HCT116 (cell line): ENCODE measurements around the gene PLD5. TPM values are rescaled to one million over a fixed set of nuclear protein-coding genes. Genes with fewer than 3 reads are reported as not detected.

Source experiments
- ATAC-seq: fragments of 200-7000 bp; cut with Tn5 transposase; 2 replicates; pipeline ENCODE4 v1.9.1; 2020; ENCODE audit warnings: mild to moderate bottlenecking, moderate library complexity
- BruUV-seq: library from RNA; stranded (reverse); fragments of 400-500 nt; replicated peaks from 2 replicates; lab custom pipeline; 2021; lab: Mats Ljungman, UMichigan
- CTCF ChIA-PET: fragments of 300-600 bp; sonication (Branson Sonifier 250); formaldehyde crosslinking; loops from one replicate; lab custom pipeline; 2021; ENCODE audit warnings: antibody characterized with exemption; lab: Charles Lee
- POLR2A ChIA-PET: fragments of 300-600, 350-600 bp; sonication (Branson Sonifier 250); formaldehyde crosslinking; loops from one replicate; lab custom pipeline; 2021; ENCODE audit warnings: antibody characterized with exemption; lab: Charles Lee
- RAD21 ChIA-PET, 2 experiments: fragments of 300-600 bp; sonication (Branson Sonifier 250); formaldehyde crosslinking; loops; one replicate each; lab custom pipeline; 2023; ENCODE audit warnings: low total read pairs in 2 of 2; ENCODE audit not compliant: uncharacterized antibody in 2 of 2, unreplicated experiment in 2 of 2, low non-redundant PET in 1 of 2; lab: Charles Lee
- DNase-seq: peaks from one replicate; pipeline ENCODE4 v3.0.0-alpha.2; 2010; ENCODE audit warnings: low read depth, low spot score
- H2AFZ ChIP-seq: fragments of 200-600 bp; shearing (Covaris generic), sonication (generic); 2 replicates; pipeline ENCODE4 v1.6.1; 2017; ENCODE audit warnings: low read depth, mixed run types, mixed read lengths, antibody characterized with exemption, low read length; ENCODE audit not compliant: poor library complexity, severe bottlenecking
- H3K27ac ChIP-seq: 2 replicates; pipeline ENCODE4 v1.5.1; 2012; ENCODE audit warnings: low read depth, low read length
- H3K27me3 ChIP-seq: fragments of 200-600 bp; sonication (generic); 2 replicates; pipeline ENCODE4 v1.6.1; 2016; ENCODE audit warnings: mixed run types, low read length, mixed read lengths; ENCODE audit not compliant: insufficient read depth
- H3K36me3 ChIP-seq, 2 experiments: fragments of 200-500 bp in 1 of 2; fragments of 200-600 bp in 1 of 2; sonication (Bioruptor generic) in 1 of 2; sonication (generic) in 1 of 2; 2 replicates each; pipeline versions ENCODE4 v1.5.1 to v1.6.1; 2014 to 2016; ENCODE audit warnings: low read length in 2 of 2, inconsistent platforms in 1 of 2, mixed read lengths in 1 of 2, mixed run types in 1 of 2; ENCODE audit not compliant: insufficient read depth in 2 of 2, control insufficient read depth in 1 of 2
- H3K4me1 ChIP-seq, 2 experiments: fragments of 200-600 bp in 1 of 2; sonication (generic) in 1 of 2; 2 replicates each; pipeline versions ENCODE4 v1.5.1 to v1.6.1; 2012 to 2017; ENCODE audit warnings: low read length in 2 of 2, inconsistent platforms in 1 of 2, mild to moderate bottlenecking in 1 of 2, mixed read lengths in 1 of 2, mixed run types in 1 of 2, moderate library complexity in 1 of 2; ENCODE audit not compliant: insufficient read depth in 2 of 2, control insufficient read depth in 1 of 2
- H3K4me2 ChIP-seq: fragments of 200-600 bp; sonication (generic); 2 replicates; pipeline ENCODE4 v1.6.1; 2017; ENCODE audit warnings: mixed run types, low read length, mixed read lengths
- H3K4me3 ChIP-seq, 2 experiments: fragments of 200-600 bp in 1 of 2; sonication (generic) in 1 of 2; replicated peaks in 1 of 2; 2 replicates each; pipeline ENCODE4 v1.5.1; 2011 to 2016; ENCODE audit warnings: low read length in 2 of 2, control low read depth in 1 of 2, low read depth in 1 of 2, mild to moderate bottlenecking in 1 of 2, mixed read lengths in 1 of 2, mixed run types in 1 of 2
- H3K79me2 ChIP-seq: fragments of 200-600 bp; sonication (generic); 2 replicates; pipeline ENCODE4 v1.6.1; 2017; ENCODE audit warnings: mild to moderate bottlenecking, mixed run types, low read length, moderate library complexity, mixed read lengths; ENCODE audit not compliant: insufficient read depth
- H3K9ac ChIP-seq: fragments of 200-600 bp; sonication (generic); 2 replicates; pipeline ENCODE4 v1.6.1; 2016; ENCODE audit warnings: low read length, mixed read lengths
- H3K9me2 ChIP-seq: fragments of 200-600 bp; sonication (generic), shearing (Covaris generic); 2 replicates; pipeline ENCODE4 v1.6.1; 2017; ENCODE audit warnings: mixed run types, mild to moderate bottlenecking, moderate library complexity; ENCODE audit not compliant: insufficient read depth
- H3K9me3 ChIP-seq, 2 experiments: fragments of 200-500 bp in 1 of 2; fragments of 200-600 bp in 1 of 2; sonication (Bioruptor generic) in 1 of 2; sonication (generic) in 1 of 2; 2 replicates each; pipeline ENCODE4 v1.6.1; 2014 to 2017; ENCODE audit warnings: low read length in 2 of 2, mixed read lengths in 2 of 2, inconsistent platforms in 1 of 2, low read depth in 1 of 2, mild to moderate bottlenecking in 1 of 2, mixed run types in 1 of 2, moderate library complexity in 1 of 2; ENCODE audit not compliant: control insufficient read depth in 1 of 2, insufficient read depth in 1 of 2
- H4K20me1 ChIP-seq: fragments of 200-600 bp; sonication (generic), shearing (Covaris generic); 2 replicates; pipeline ENCODE4 v1.6.1; 2017; ENCODE audit warnings: mixed run types, mild to moderate bottlenecking, moderate library complexity; ENCODE audit not compliant: insufficient read depth
- ATF3 ChIP-seq: IDR thresholded peaks from 2 replicates; pipeline ENCODE4 v1.6.1; 2012
- ELF1 ChIP-seq: IDR thresholded peaks from 2 replicates; pipeline ENCODE4 v1.6.1; 2012; ENCODE audit warnings: low read depth, borderline replicate concordance
- EZH2 ChIP-seq: fragments of 200-600 bp; sonication (generic); IDR thresholded peaks from 2 replicates; pipeline ENCODE4 v1.6.1; 2017; ENCODE audit warnings: antibody characterized with exemption, mixed run types
- EZH2phosphoT487 ChIP-seq: fragments of 200-600 bp; IDR thresholded peaks from 2 replicates; pipeline ENCODE4 v1.6.1; 2018; ENCODE audit warnings: antibody characterized with exemption, borderline replicate concordance
- JUND ChIP-seq: IDR thresholded peaks from 2 replicates; pipeline ENCODE4 v1.6.1; 2012
- MAX ChIP-seq: IDR thresholded peaks from 2 replicates; pipeline ENCODE4 v1.6.1; 2012
- POLR2AphosphoS5 ChIP-seq: IDR thresholded peaks from 2 replicates; pipeline ENCODE4 v1.6.1; 2011; ENCODE audit warnings: mild to moderate bottlenecking, low read depth, low read length, moderate library complexity
- RAD21 ChIP-seq: IDR thresholded peaks from 2 replicates; pipeline ENCODE4 v1.6.1; 2012; ENCODE audit warnings: low read depth, mild to moderate bottlenecking
- SIN3A ChIP-seq: IDR thresholded peaks from 2 replicates; pipeline ENCODE4 v1.6.1; 2012; ENCODE audit warnings: low read depth
- SP1 ChIP-seq: IDR thresholded peaks from 2 replicates; pipeline ENCODE4 v1.6.1; 2012; ENCODE audit warnings: low read depth
- TCF7L2 ChIP-seq: IDR thresholded peaks from 2 replicates; pipeline ENCODE4 v1.7.0; 2011; ENCODE audit warnings: borderline replicate concordance, inconsistent platforms; ENCODE audit not compliant: insufficient read depth, insufficient read length; ENCODE audit errors: extremely low read depth
- ZBTB33 ChIP-seq: IDR thresholded peaks from 2 replicates; pipeline ENCODE4 v1.6.1; 2011; ENCODE audit warnings: mild to moderate bottlenecking, low read length, moderate library complexity; ENCODE audit not compliant: insufficient replicate concordance; ENCODE audit errors: extremely low read depth
- ZFX ChIP-seq: fragments of 450-650 bp; IDR thresholded peaks from 2 replicates; pipeline ENCODE4 v1.6.1; 2017
- ZNF274 ChIP-seq: fragments of 200-500 bp; sonication (Bioruptor generic); IDR thresholded peaks from 2 replicates; pipeline ENCODE4 v1.6.1; 2014; ENCODE audit warnings: mild to moderate bottlenecking, low read depth, low read length, inconsistent platforms
- intact Hi-C: fragments of 100-400 bp; cut with micrococcal nuclease; formaldehyde crosslinking; loops from 2 replicates; pipeline ENCODE4 v1.10.0; 2022
- total RNA-seq: library from RNA; stranded (reverse); gene quantifications from one replicate; pipeline ENCODE4 v1.2.1, GENCODE V29; 2021; ENCODE audit not compliant: unreplicated experiment

Gene PLD5
- total RNA-seq, 1 experiment from 2014 or later = not detected

GRCh38 chr1:242530761-242531160, 6.3 kb upstream of the PLD5 start:
- Histone ChIP-seq H2AFZ (no peak overlapping the region), H3K4me1 (no peaks in the 10 kb centered on the region), H3K27me3 (no peaks in the 10 kb centered on the region), H3K4me2 (no peak overlapping the region), H3K79me2 (no peaks in the 10 kb centered on the region), H3K9me2 (no peaks in the 10 kb centered on the region), H3K27ac (no peak overlapping the region), H4K20me1 (no peaks in the 10 kb centered on the region), H3K9me3 (no peaks in the 10 kb centered on the region), H3K4me3 (no peak overlapping the region), H3K36me3 (no peaks in the 10 kb centered on the region), H3K9ac (no peak overlapping the region)
- DNase-seq (no peak), ATAC-seq (no peak)
- TF ChIP-seq POLR2AphosphoS5 (no peak), TCF7L2 (no peak), EZH2 (no peak), SP1 (no peak), ZFX (no peak), ATF3 (no peak), SIN3A (no peak), ZNF274 (no peak), JUND (no peak), RAD21 (no peak), ELF1 (no peak), EZH2phosphoT487 (no peak), ZBTB33 (no peak), MAX (no peak)
- POLR2A ChIA-PET = no interaction called here
- RAD21 ChIA-PET = no interaction called here
- intact Hi-C loops = no loop called here
- BruUV-seq = no TSS peak
- CTCF ChIA-PET = no interaction called here
